ENCODE results near the gene RAB11FIP2. TPM values are rescaled to one million over a fixed set of nuclear protein-coding genes. Genes with fewer than 3 reads are reported as not detected.

RAB11FIP2 gene
- total and polyA plus RNA-seq, 9 donors: 11.0 to 28.6 (median 18.6) TPM

DNA sequence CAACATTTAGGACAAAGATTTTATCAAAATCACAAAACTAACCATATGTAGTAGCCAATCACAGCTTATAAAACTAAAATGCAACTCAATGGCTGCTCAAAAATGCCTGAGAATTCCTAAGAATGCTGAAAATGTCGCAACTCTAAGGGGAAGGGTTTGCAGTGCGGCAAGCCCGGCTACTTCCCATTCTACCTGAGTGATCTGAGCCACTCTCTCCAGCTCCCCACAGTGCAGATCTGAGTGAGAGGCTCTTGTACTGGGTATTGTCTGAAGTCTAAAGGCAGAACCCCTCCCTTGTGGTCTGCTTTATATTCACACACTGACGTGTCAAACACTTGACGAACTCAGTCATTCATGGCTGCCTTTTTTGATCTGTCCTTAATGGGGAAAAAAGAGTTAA, 28.9 kb downstream of the RAB11FIP2 start:
- Histone ChIP-seq H3K4me1 (ENCODE audit: control insufficient read depth, insufficient read depth, low read length) (peaks cover 3% of the 10 kb centered on the region), H3K4me3 (ENCODE audit: low read length) (no peak overlapping the region), H3K27ac (ENCODE audit: low read length) (no peak overlapping the region), H3K27me3 (ENCODE audit: control insufficient read depth, insufficient read depth, low read length) (no peaks in the 10 kb centered on the region), H3K36me3 (ENCODE audit: control insufficient read depth, insufficient read depth, low read length) (peaks cover 2% of the 10 kb centered on the region), H3K9me3 (replicated peaks; ENCODE audit: control insufficient read depth, low read depth, low read length) (no peaks in the 10 kb centered on the region)
- no peak for DNase-seq
- 83% methylated on average over 1 of the region's 5 CpGs for WGBS (ENCODE audit: insufficient coverage)

DNA sequence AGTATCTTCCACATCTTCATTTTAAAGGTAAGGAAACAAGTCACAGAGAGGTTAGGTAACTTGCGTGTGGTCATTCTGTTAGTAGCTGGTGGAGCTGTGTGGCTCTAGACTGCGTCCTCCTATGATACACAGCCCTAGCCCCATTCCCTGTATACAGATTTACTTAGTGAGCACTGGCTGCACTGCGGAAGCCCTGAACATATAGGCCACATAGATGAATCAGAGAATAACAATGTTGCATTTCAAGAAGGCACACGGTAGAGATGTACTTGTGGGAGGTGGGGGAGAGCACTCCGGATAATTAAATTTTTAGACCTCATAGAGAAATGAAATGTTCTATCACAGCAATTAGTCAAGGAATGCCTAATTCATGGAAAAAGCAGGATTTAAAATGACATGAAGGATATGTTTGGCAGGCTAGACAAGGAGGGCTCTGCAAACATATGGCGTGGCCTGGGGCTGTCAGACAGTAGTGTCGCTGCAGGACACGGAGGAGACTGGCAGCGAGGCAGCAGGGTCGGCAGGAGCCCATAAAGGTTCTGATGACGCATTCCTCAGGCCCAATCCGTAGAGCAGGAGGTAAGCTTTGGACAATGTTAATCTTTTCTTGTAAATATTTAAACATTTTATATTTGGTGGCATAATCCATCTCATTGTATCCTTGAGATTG, 29.5 kb downstream of the RAB11FIP2 start:
- H3K9me3 ChIP-seq (replicated peaks; ENCODE audit: control insufficient read depth, low read depth, low read length): no peaks in the 10 kb centered on the region
- no peak for DNase-seq
- H3K27ac ChIP-seq (ENCODE audit: low read length): no peak overlapping the region
- H3K27me3 ChIP-seq (ENCODE audit: control insufficient read depth, insufficient read depth, low read length): no peaks in the 10 kb centered on the region
- WGBS (ENCODE audit: insufficient coverage): 94% methylated on average over 2 of the region's 12 CpGs
- no peak overlapping the region for H3K4me3 ChIP-seq (ENCODE audit: low read length)
- H3K36me3 ChIP-seq (ENCODE audit: control insufficient read depth, insufficient read depth, low read length): peaks cover 2% of the 10 kb centered on the region
- peaks cover 3% of the 10 kb centered on the region for H3K4me1 ChIP-seq (ENCODE audit: control insufficient read depth, insufficient read depth, low read length)

DNA sequence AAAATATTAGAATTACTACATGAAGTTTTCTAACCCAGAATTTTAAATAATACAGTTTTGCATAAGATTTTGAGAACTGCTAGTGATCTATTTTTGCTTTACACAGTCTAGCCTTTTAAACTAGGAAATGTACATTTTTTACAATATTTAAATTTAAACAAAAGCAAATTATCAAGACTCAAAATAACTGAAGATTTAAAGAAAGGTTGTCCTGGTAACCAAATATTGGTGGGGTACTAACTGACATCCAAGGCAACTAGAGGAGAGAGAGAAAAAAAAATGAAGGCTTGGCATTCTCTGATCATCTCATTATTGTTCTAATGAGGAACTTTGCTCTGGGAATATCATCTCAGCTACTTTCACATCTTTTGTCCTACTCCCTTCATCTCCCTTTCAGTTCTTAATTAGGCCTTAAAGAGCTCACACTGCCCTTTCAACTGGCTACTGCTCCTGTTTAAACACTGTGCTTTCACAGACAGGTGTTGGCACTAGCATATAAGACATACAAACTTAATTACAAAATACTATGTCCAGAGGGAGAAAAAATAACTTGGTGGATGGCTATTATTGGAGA, 33.7 kb downstream of the RAB11FIP2 start:
- no peak for DNase-seq
- Histone ChIP-seq H3K4me1 (ENCODE audit: control insufficient read depth, insufficient read depth, low read length) (peaks cover 3% of the 10 kb centered on the region), H3K4me3 (ENCODE audit: low read length) (no peak overlapping the region), H3K27me3 (ENCODE audit: control insufficient read depth, insufficient read depth, low read length) (no peaks in the 10 kb centered on the region), H3K36me3 (ENCODE audit: control insufficient read depth, insufficient read depth, low read length) (no peaks in the 10 kb centered on the region), H3K9me3 (replicated peaks; ENCODE audit: control insufficient read depth, low read depth, low read length) (no peaks in the 10 kb centered on the region), H3K27ac (ENCODE audit: low read length) (no peak overlapping the region)

DNA sequence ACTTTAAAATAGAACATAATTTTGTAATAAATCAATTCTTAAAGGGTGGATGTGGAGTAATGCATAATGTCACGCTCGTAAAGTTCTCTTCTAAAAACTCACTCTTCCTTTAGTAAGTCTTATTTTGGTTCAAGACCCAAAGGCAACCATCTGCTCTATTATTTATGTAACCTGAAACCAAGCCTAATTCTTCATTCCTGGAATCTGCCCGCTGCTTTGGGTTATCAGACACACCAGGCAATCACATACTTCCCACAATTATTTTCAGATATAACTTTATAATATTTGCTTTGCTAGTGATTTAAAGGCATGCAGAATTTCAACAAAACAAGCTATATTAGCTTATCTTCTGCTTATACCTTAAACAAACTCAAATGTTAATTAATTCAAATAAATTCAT, 39.0 kb downstream of the RAB11FIP2 start:
- H3K4me3 ChIP-seq (ENCODE audit: low read length): no peak overlapping the region
- peaks cover 5% of the 10 kb centered on the region for H3K36me3 ChIP-seq (ENCODE audit: control insufficient read depth, insufficient read depth, low read length)
- no peaks in the 10 kb centered on the region for H3K27me3 ChIP-seq (ENCODE audit: control insufficient read depth, insufficient read depth, low read length)
- DNase-seq: peak; percentile 16
- WGBS (ENCODE audit: insufficient coverage): no CpG with 5 or more reads among the region's 3 CpGs
- H3K27ac ChIP-seq (ENCODE audit: low read length): no peak overlapping the region
- H3K9me3 ChIP-seq (replicated peaks; ENCODE audit: control insufficient read depth, low read depth, low read length): no peaks in the 10 kb centered on the region
- peaks cover 3% of the 10 kb centered on the region for H3K4me1 ChIP-seq (ENCODE audit: control insufficient read depth, insufficient read depth, low read length)

DNA sequence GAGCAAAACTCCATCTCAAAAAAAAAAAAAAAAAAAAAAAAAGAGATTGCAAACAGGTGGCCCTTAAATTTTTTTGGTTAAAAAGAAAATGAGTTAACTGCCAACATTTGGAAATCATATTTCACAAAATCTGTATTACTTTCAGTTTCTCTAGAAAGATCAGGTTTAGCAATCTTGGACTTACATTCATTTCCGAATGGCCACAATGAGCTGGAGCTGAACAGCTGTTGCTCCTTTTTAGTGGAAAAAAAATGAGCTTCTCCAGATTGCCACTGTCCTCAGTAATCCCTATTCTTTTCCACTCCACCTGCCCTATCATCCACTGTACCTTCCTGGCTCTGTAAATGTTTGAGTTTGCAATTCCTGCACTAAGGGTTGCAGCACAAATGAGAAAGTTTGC, 43.6 kb downstream of the RAB11FIP2 start:
- Histone ChIP-seq H3K27me3 (ENCODE audit: control insufficient read depth, insufficient read depth, low read length) (no peaks in the 10 kb centered on the region), H3K36me3 (ENCODE audit: control insufficient read depth, insufficient read depth, low read length) (peaks cover 5% of the 10 kb centered on the region), H3K4me1 (ENCODE audit: control insufficient read depth, insufficient read depth, low read length) (peaks cover 3% of the 10 kb centered on the region), H3K4me3 (ENCODE audit: low read length) (no peak overlapping the region), H3K9me3 (replicated peaks; ENCODE audit: control insufficient read depth, low read depth, low read length) (no peaks in the 10 kb centered on the region), H3K27ac (ENCODE audit: low read length) (no peak overlapping the region)
- DNase-seq: peak; percentile 55
- no CpG with 5 or more reads among the region's 1 CpG for WGBS (ENCODE audit: insufficient coverage)

DNA sequence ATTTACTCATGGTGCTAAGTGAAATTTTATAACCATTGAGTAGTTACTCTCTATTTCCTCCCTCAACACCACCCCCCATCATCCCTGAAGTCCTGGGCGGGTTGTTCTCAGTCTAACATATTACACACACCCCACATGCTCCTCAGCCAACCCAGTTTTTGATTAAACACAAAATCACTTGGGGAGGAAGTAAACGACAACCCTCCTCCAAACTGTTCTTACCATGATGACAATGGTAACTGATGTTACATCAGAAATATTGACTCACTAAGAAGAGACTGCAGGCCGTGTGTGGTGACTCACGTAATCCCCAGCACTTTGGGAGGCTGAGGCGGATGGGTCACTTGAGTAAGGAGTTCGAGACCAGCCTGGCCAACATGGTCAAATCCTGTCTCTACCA, 44.2 kb downstream of the RAB11FIP2 start:
- no CpG with 5 or more reads among the region's 6 CpGs for WGBS (ENCODE audit: insufficient coverage)

DNA sequence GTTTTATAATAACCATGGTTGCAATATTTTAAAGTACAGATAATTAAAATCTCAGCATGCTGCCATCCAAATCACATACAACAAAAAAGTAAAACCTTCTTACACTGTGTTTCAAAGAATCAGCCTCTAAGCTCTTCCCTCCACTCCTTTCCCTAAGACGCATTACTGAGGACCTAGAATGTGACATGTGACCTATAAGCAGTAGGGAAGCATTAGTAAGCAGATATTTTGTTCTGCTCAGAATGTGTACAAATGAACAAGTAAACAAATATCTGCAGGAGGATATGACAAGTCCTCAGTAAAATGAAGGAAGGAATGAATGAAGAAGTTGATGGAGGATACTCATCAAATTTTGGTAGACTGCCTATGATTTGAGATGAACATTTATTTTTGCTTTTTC, 49.1 kb downstream of the RAB11FIP2 start:
- Histone ChIP-seq H3K4me3 (ENCODE audit: low read length) (no peak overlapping the region), H3K9me3 (replicated peaks; ENCODE audit: control insufficient read depth, low read depth, low read length) (no peaks in the 10 kb centered on the region), H3K36me3 (ENCODE audit: control insufficient read depth, insufficient read depth, low read length) (no peaks in the 10 kb centered on the region), H3K4me1 (ENCODE audit: control insufficient read depth, insufficient read depth, low read length) (no peaks in the 10 kb centered on the region), H3K27ac (ENCODE audit: low read length) (no peak overlapping the region), H3K27me3 (ENCODE audit: control insufficient read depth, insufficient read depth, low read length) (no peaks in the 10 kb centered on the region)
- no CpG with 5 or more reads among the region's 1 CpG for WGBS (ENCODE audit: insufficient coverage)
- DNase-seq: no peak

More for the DNA sequence above, 44.2 kb downstream of the RAB11FIP2 start:
- H3K27ac ChIP-seq (ENCODE audit: low read length): no peak overlapping the region
- H3K36me3 ChIP-seq (ENCODE audit: control insufficient read depth, insufficient read depth, low read length): peaks cover 5% of the 10 kb centered on the region
- no peak for DNase-seq
- H3K9me3 ChIP-seq (replicated peaks; ENCODE audit: control insufficient read depth, low read depth, low read length): no peaks in the 10 kb centered on the region
- H3K4me3 ChIP-seq (ENCODE audit: low read length): no peak overlapping the region
- H3K27me3 ChIP-seq (ENCODE audit: control insufficient read depth, insufficient read depth, low read length): no peaks in the 10 kb centered on the region
- H3K4me1 ChIP-seq (ENCODE audit: control insufficient read depth, insufficient read depth, low read length): peaks cover 3% of the 10 kb centered on the region

DNA sequence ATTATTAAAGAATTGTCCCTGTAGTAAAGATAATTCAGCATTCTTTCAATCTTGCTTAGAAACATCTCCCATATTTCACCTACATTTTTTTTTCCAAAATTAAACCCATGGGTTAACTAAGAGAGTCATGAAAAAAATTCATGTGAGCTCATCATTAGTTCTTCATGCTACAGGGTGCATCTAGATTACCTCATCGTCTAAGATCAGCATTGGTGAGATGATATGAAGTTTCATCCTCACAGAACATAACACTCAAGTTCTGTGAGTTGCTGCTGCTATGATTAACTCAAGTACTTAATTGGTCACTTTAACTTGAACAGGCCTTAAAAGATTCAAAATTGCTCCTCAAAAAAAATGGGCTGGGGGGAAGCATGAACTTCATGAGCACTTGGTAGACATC, 50.0 kb downstream of the RAB11FIP2 start:
- Histone ChIP-seq H3K4me3 (ENCODE audit: low read length) (no peak overlapping the region), H3K9me3 (replicated peaks; ENCODE audit: control insufficient read depth, low read depth, low read length) (no peaks in the 10 kb centered on the region), H3K27ac (ENCODE audit: low read length) (no peak overlapping the region), H3K27me3 (ENCODE audit: control insufficient read depth, insufficient read depth, low read length) (no peaks in the 10 kb centered on the region), H3K36me3 (ENCODE audit: control insufficient read depth, insufficient read depth, low read length) (no peaks in the 10 kb centered on the region), H3K4me1 (ENCODE audit: control insufficient read depth, insufficient read depth, low read length) (no peaks in the 10 kb centered on the region)
- DNase-seq: no peak
- no CpG with 5 or more reads among the region's 1 CpG for WGBS (ENCODE audit: insufficient coverage)

DNA sequence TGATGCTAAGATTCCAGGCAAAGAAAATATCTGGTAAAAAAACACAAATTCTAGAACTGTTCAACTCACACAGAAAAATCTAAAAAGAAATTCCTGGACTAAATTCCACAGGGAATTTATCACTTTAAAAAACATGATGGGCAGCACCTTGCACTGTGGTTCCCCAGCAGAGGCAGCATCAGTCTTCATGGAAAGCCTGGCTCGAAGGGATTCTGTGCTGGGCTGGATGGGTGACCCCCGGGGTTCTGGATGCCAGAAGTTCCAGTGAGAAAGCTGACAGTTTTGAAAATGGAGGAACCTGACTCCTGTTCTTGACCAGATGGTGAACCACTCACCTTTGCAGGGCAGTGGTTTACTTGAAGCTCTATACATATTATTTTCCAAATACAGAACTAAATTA, 52.0 kb downstream of the RAB11FIP2 start:
- no CpG with 5 or more reads among the region's 2 CpGs for WGBS (ENCODE audit: insufficient coverage)
- H3K9me3 ChIP-seq (replicated peaks; ENCODE audit: control insufficient read depth, low read depth, low read length): no peaks in the 10 kb centered on the region
- no peaks in the 10 kb centered on the region for H3K36me3 ChIP-seq (ENCODE audit: control insufficient read depth, insufficient read depth, low read length)
- no peak overlapping the region for H3K27ac ChIP-seq (ENCODE audit: low read length)
- no peak for DNase-seq
- no peaks in the 10 kb centered on the region for H3K27me3 ChIP-seq (ENCODE audit: control insufficient read depth, insufficient read depth, low read length)
- no peaks in the 10 kb centered on the region for H3K4me1 ChIP-seq (ENCODE audit: control insufficient read depth, insufficient read depth, low read length)
- H3K4me3 ChIP-seq (ENCODE audit: low read length): no peak overlapping the region

DNA sequence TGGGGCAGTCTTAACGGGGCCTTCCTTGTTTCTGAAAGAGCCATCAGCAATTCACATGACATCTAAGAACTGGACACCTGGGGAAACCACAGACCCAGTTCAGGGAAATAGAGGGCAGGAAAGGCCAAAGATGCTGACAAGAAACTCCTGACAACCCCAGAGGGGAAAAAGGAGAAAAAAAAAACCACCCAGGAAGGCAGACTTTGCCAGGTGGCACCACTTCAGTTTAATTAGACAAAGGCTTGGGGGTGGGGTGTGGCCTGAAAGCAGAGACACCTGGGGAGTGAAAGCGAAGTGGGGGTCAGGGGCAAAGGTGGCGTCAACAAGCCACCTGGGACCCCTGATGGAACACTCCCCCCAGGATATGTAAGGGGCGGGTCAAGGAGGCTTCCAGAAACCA, 53.6 kb downstream of the RAB11FIP2 start:
- H3K9me3 ChIP-seq (replicated peaks; ENCODE audit: control insufficient read depth, low read depth, low read length): no peaks in the 10 kb centered on the region
- no peak overlapping the region for H3K4me3 ChIP-seq (ENCODE audit: low read length)
- WGBS (ENCODE audit: insufficient coverage): 100% methylated on average over 1 of the region's 4 CpGs
- H3K36me3 ChIP-seq (ENCODE audit: control insufficient read depth, insufficient read depth, low read length): no peaks in the 10 kb centered on the region
- DNase-seq: no peak
- H3K27ac ChIP-seq (ENCODE audit: low read length): no peak overlapping the region
- no peaks in the 10 kb centered on the region for H3K4me1 ChIP-seq (ENCODE audit: control insufficient read depth, insufficient read depth, low read length)
- no peaks in the 10 kb centered on the region for H3K27me3 ChIP-seq (ENCODE audit: control insufficient read depth, insufficient read depth, low read length)

DNA sequence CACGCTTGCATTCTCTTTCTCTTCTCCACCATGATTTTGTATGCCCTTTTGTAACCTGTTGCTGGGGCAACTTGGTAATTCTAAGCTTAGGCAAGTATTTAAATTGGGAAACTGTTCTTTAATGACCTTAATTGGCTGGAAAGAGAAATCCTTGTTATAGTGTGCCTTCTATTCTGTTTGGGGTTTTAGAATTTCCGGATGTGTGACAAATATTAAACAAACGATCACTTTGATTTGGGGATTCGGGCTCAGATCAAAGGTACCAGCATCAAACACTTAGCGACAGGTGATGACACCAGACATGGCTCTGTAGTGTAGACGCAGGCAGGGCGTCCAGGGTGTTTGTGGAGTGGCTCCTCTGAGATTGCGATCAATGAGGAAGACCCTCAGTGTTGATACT, 55.0 kb downstream of the RAB11FIP2 start:
- no peaks in the 10 kb centered on the region for H3K27me3 ChIP-seq (ENCODE audit: control insufficient read depth, insufficient read depth, low read length)
- 100% methylated on average over 1 of the region's 8 CpGs for WGBS (ENCODE audit: insufficient coverage)
- no peaks in the 10 kb centered on the region for H3K36me3 ChIP-seq (ENCODE audit: control insufficient read depth, insufficient read depth, low read length)
- no peaks in the 10 kb centered on the region for H3K4me1 ChIP-seq (ENCODE audit: control insufficient read depth, insufficient read depth, low read length)
- H3K4me3 ChIP-seq (ENCODE audit: low read length): no peak overlapping the region
- no peak overlapping the region for H3K27ac ChIP-seq (ENCODE audit: low read length)
- no peak for DNase-seq
- peaks cover 3% of the 10 kb centered on the region for H3K9me3 ChIP-seq (replicated peaks; ENCODE audit: control insufficient read depth, low read depth, low read length)

Measured in muscle of leg (tissue), 11 donors.